CD4-positive, alpha-beta T cell treated with Interleukin-15 for 4 hours (primary cell): ENCODE results near the gene PNPLA7.
"Not testable (repeated sequence)": the region's sequence is repeated elsewhere in the genome, so short reads cannot be mapped to it uniquely, and the experiment has no call there.

Experiments used
- DNase-seq: peaks from one replicate; pipeline ENCODE4 v3.0.0-alpha.2; 2020; ENCODE audit warnings: low spot score

PNPLA7 gene

DNA sequence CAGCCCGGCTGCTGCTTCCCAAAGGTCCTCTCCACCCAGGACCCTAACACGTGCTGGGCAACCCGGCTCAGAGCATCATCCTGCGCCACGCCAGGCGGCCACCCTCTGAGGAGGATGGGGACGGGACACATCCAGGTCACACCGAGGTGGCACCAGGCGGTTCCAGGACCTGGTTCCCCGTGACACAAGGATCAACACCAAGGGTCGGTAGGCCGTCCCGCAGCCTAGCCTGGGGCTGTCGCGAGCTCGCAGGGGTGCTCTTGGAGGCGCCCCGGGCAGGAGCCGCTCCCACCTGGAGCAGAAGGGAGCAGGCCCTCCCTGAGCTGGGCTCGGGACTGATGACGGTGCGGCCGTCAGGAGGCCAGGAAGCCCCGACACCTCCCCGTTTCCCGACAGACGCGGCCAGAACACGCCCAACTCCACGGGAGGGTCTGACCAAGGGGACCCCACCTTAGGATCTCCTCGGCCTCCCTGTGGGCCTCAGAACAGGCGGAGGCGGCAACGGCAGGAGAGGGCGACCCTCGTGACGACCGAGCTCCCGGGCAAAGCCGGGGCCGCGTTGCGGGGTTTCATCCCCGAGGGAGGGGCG, 133.5 kb downstream of the PNPLA7 start:
- DNase-seq: no peak

- no peak for DNase-seq
These were observed 134.1 kb downstream of the PNPLA7 start for GRCh38 chr9:137416006-137416562.

DNA sequence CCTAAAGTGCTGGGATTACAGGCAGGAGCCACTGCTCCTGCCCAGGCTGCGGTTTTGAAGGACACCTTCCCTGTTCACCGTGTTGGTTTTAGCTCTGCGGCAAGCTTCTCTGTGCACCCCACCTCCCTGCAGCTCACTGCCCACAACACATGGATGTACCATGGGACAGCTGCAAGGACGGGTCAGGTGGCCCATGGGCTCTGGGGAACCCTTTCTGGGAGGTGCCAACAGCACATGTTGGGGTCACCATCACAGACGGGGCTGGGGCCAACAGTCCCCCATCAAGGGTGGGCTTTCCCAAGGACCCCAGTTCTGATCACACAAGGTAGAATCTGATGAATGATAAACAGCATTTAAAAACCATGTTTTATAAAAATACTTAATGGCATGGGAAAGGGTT, 134.8 kb downstream of the PNPLA7 start:
- no peak for DNase-seq

GRCh38 chr9:137412431-137412830, 137.8 kb downstream of the PNPLA7 start:
- DNase-seq: no peak

DNA sequence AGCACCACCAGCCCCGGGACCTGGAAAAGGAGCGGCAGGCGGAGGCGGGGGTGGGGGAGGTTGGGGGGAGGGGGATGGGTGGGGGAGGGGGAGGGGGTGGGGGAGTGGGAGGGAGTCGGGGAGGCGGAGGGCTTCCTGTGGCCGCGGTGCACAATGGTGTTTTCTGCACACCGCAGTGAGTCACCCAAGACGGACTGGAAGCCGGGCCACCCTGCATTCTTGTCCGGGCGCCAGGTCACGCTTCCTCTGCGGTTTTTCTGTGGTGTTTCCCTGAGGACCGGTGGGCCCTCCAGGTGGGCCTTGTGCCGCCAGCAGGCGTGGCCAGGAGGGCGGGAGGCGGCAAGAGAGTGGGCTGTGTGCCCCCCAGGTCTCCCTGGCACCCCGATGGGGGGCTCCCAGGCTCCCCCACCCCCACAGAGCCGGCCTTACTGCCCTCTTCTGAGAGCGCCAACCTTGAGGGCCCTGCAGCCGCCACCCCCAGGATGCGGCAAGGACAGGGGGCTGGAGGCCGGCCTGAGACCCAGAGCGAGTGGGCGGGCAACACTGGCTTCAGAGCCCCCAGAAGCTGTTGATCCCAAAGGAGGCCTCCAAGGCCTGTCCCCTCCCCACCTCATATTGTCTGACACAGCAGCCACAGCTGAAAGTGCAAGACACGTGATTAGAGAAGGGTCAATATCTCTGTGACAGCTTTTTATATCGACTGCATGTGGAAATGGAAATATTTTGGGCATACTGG, 138.4 kb downstream of the PNPLA7 start:
- peak; percentile 40 for DNase-seq

GRCh38 chr9:137411260-137411644, 138.9 kb downstream of the PNPLA7 start:
- no peak for DNase-seq

- DNase-seq: no peak
These were observed 139.3 kb downstream of the PNPLA7 start for GRCh38 chr9:137410891-137411249.

DNA sequence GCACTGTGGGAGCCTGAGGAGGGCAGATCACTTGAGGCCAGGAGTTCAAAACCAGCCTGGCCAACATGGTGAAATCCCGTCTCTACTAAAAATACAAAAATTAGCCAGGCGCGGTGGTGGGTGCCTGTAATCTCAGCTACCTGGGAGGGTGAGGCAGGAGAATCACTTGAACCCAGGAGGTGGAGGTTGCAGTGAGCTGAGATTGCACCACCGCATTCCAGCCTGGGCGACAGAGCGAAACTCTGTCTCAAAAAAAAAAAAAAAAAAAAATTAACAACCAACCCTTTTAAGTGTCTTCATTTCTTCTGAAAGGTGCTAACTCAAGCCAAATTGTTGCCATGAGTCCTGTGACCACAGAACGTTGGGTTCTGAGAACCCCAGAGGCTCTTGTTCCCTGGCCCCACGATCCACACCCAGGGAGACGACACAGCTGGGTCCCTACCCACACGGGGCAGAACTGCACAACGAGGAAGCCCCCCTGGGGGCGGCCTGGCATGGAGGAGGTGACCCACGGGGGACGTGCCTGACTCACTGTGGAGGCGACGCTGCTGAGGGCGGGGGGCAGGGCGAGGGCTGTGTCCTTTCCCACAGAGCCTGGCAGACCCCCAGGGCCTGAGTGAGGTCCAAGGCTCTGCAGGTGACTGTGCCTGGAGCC, 139.8 kb downstream of the PNPLA7 start:
- DNase-seq: not testable (repeated sequence)
